K562 (cell line): ENCODE results near the gene FAM168B. TPM values are rescaled to one million over a fixed set of nuclear protein-coding genes. Genes with fewer than 3 reads are reported as not detected.

Source experiments
- ATAC-seq: fragments of 200-7000 bp; cut with Tn5 transposase; 3 replicates; pipeline ENCODE4 v1.9.1; 2020; ENCODE audit warnings: moderate library complexity
- BruUV-seq: library from RNA; stranded (reverse); fragments of 400-500 nt; replicated peaks from 2 replicates; lab custom pipeline; 2021; lab: Mats Ljungman, UMichigan
- CTCF ChIA-PET: fragments of 300-600 bp; formaldehyde crosslinking; extraction: SDS; loops from one replicate; lab custom pipeline; 2021; ENCODE audit warnings: low intra/inter-chr PET ratio; lab: Yijun Ruan, JAX
- POLR2A ChIA-PET: fragments of 300-600, 350-650 bp; sonication (Branson Sonifier 250); formaldehyde crosslinking; extraction: SDS; loops from one replicate; lab custom pipeline; 2021; ENCODE audit warnings: antibody characterized with exemption, inconsistent platforms; lab: Yijun Ruan, JAX
- DNase-seq, 4 experiments: peaks; one replicate each; pipeline versions ENCODE4 v3.0.0 to v3.0.0-alpha.2; 2011 to 2018; ENCODE audit warnings: low spot score in 3 of 4, mixed read lengths in 3 of 4; ENCODE audit errors: extremely low read depth in 1 of 4
- FAIRE-seq: peaks from 2 replicates; lab custom pipeline; 2011; peaks lifted over from hg19 to GRCh38; lab: Jason Lieb, UNC
- H2AFZ ChIP-seq: 2 replicates; pipeline ENCODE4 v1.6.0; 2011; ENCODE audit warnings: low read depth, low read length, control low read depth, inconsistent platforms
- H3K27ac ChIP-seq: fragments of 200-600 bp; 3 replicates; pipeline ENCODE4 v1.8.0; 2011; ENCODE audit warnings: low read depth, mild to moderate bottlenecking, control low read depth, inconsistent platforms, low read length, moderate library complexity, mixed read lengths; ENCODE audit errors: extremely low read depth
- H3K27me3 ChIP-seq, 2 experiments: fragments of 300-600 bp in 1 of 2; 2 replicates in 1 of 2; 3 replicates in 1 of 2; pipeline versions ENCODE4 v1.6.0 to v1.8.0; 2011; ENCODE audit warnings: inconsistent platforms in 2 of 2, low read length in 2 of 2, mild to moderate bottlenecking in 1 of 2, mixed read lengths in 1 of 2, moderate library complexity in 1 of 2; ENCODE audit not compliant: control insufficient read depth in 2 of 2, insufficient read depth in 2 of 2
- H3K36me3 ChIP-seq: fragments of 300-600 bp; 3 replicates; pipeline ENCODE4 v1.8.0; 2011; ENCODE audit warnings: mild to moderate bottlenecking, low read length, inconsistent platforms; ENCODE audit not compliant: control insufficient read depth, insufficient read depth
- H3K4me1 ChIP-seq, 2 experiments: fragments of 200-600 bp in 1 of 2; replicated peaks in 1 of 2; 2 replicates in 1 of 2; 3 replicates in 1 of 2; pipeline versions ENCODE4 v1.5.1 to v1.8.0; 2011; ENCODE audit warnings: inconsistent platforms in 2 of 2, low read length in 2 of 2, mild to moderate bottlenecking in 1 of 2, mixed read lengths in 1 of 2, moderate library complexity in 1 of 2; ENCODE audit not compliant: control insufficient read depth in 2 of 2, insufficient read depth in 2 of 2
- H3K4me2 ChIP-seq: 2 replicates; pipeline ENCODE4 v1.6.1; 2011; ENCODE audit warnings: low read length, control low read depth, inconsistent platforms, mixed read lengths; ENCODE audit not compliant: insufficient read depth
- H3K4me3 ChIP-seq: fragments of 200-600 bp; sonication (generic), shearing (Covaris generic); 2 replicates; pipeline ENCODE4 v1.5.1; 2016; ENCODE audit warnings: control low read depth, inconsistent platforms
- H3K79me2 ChIP-seq: fragments of 200-600 bp; 3 replicates; pipeline ENCODE4 v1.8.0; 2011; ENCODE audit warnings: low read length, inconsistent platforms; ENCODE audit not compliant: control insufficient read depth, insufficient read depth
- H3K9ac ChIP-seq, 2 experiments: 2 replicates each; pipeline versions ENCODE4 v1.6.0 to v1.6.1; 2011; ENCODE audit warnings: low read depth in 2 of 2, low read length in 2 of 2, control low read depth in 1 of 2, inconsistent platforms in 1 of 2, mild to moderate bottlenecking in 1 of 2, mixed read lengths in 1 of 2; ENCODE audit not compliant: insufficient read depth in 1 of 2
- H3K9me1 ChIP-seq: one replicate; pipeline ENCODE4 v1.6.0; 2011; ENCODE audit warnings: inconsistent platforms, mild to moderate bottlenecking, low read length, moderate library complexity; ENCODE audit not compliant: control insufficient read depth, insufficient read depth
- H3K9me3 ChIP-seq: replicated peaks from 2 replicates; pipeline ENCODE4 v1.5.1; 2011; ENCODE audit warnings: low read depth, low read length, inconsistent platforms; ENCODE audit not compliant: control insufficient read depth, insufficient read depth
- H4K20me1 ChIP-seq: replicated peaks from 2 replicates; pipeline ENCODE4 v1.6.1; 2011; ENCODE audit warnings: low read length, inconsistent platforms, mixed read lengths; ENCODE audit not compliant: control insufficient read depth, insufficient read depth
- CBFA2T3 ChIP-seq: fragments of 450-650 bp; IDR thresholded peaks from 2 replicates; pipeline ENCODE4 v1.6.1; 2017
- ELF4 ChIP-seq: fragments of 450-650 bp; formaldehyde crosslinking; IDR thresholded peaks from 2 replicates; pipeline ENCODE4 v1.4.0; 2022; ENCODE audit warnings: missing genetic modification characterization
- ETV1 ChIP-seq: fragments of 450-650 bp; conservative IDR thresholded peaks from 2 replicates; pipeline ENCODE4 v1.6.1; 2016; ENCODE audit warnings: missing genetic modification characterization, control low read depth, low read depth, missing compliant biosample characterization
- EWSR1 ChIP-seq: fragments of 450-650 bp; IDR thresholded peaks from 2 replicates; pipeline ENCODE4 v1.6.1; 2018; ENCODE audit warnings: borderline replicate concordance, mild to moderate bottlenecking, low read depth, moderate library complexity; ENCODE audit not compliant: partially characterized antibody
- RAD21 ChIP-seq, 2 experiments: fragments of 250-450 bp in 1 of 2; fragments of 450-650 bp in 1 of 2; sonication (Bioruptor Pico) in 1 of 2; formaldehyde crosslinking in 1 of 2; IDR thresholded peaks in 1 of 2; conservative IDR thresholded peaks in 1 of 2; 2 replicates each; pipeline versions ENCODE4 v1.4.0 to v1.8.0; 2020 to 2022; ENCODE audit warnings: mild to moderate bottlenecking in 2 of 2, moderate library complexity in 1 of 2
- TCF3 ChIP-seq: sonication (generic); formaldehyde crosslinking; IDR thresholded peaks from 2 replicates; pipeline ENCODE4 v1.4.0; 2020; ENCODE audit warnings: mild to moderate bottlenecking, missing genetic modification reagents
- ZC3H8 ChIP-seq: fragments of 450-650 bp; IDR thresholded peaks from 2 replicates; pipeline ENCODE4 v1.6.1; 2017
- ZMIZ1 ChIP-seq, 2 experiments: fragments of 150-350 bp in 1 of 2; IDR thresholded peaks; 2 replicates each; pipeline ENCODE4 v1.6.1; 2012 to 2016; ENCODE audit warnings: low read depth in 2 of 2, low read length in 2 of 2, mild to moderate bottlenecking in 1 of 2, moderate library complexity in 1 of 2
- ZNF766 ChIP-seq: fragments of 200-800 bp; sonication (Bioruptor generic); conservative IDR thresholded peaks from 2 replicates; pipeline ENCODE4 v1.6.1; 2016; ENCODE audit warnings: missing genetic modification characterization, missing compliant biosample characterization
- WGBS: fragments of 100-300 bp; shearing (Covaris generic); methylation state at CpG from one replicate; pipeline ENCODE4 v1.1.6; 2016; ENCODE audit warnings: low coverage, mixed read lengths; ENCODE audit not compliant: insufficient coverage; ENCODE audit errors: missing lambda C conversion rate; 5-methylcytosine and 5-hydroxymethylcytosine counted together
- in situ Hi-C: fragments of 300-500 bp; cut with MboI; formaldehyde crosslinking; loops from 4 replicates; pipeline ENCODE4 v1.15.0; 2018; ENCODE audit warnings: inconsistent platforms, mixed read lengths
- intact Hi-C: fragments of 100-400 bp; cut with micrococcal nuclease; formaldehyde crosslinking; loops from 2 replicates; pipeline ENCODE4 v1.14.2; 2022
- polyA plus RNA-seq, 8 experiments: library from polyadenylated mRNA; depleted of rRNA in 4 of 8; stranded (reverse) in 5 of 8; unstranded in 3 of 8; fragments of >200 nt; fragmentation: Nextera tagmentation in 2 of 8; fragmentation: Illumina TruSeq in 1 of 8; extraction: Ambion mirVana in 2 of 8; extraction: Trizol in 1 of 8; gene quantifications; 2 replicates each; pipeline versions ENCODE4 v1.2.1 to v1.2.3, GENCODE V29; 2011 to 2014; ENCODE audit warnings: inconsistent platforms in 1 of 8, missing spikeins in 1 of 8
- total RNA-seq, 7 experiments: library from RNA; depleted of rRNA in 6 of 7; stranded (reverse); fragments of >200 nt in 6 of 7; fragmentation: Illumina TruSeq in 2 of 7; extraction: Trizol in 2 of 7; gene quantifications; 2 replicates each; pipeline versions ENCODE4 v1.2.1 to v1.2.3, GENCODE V29; 2011 to 2021; ENCODE audit warnings: low replicate concordance in 1 of 7

The FAM168B gene
- total and polyA plus RNA-seq, 9 of the 15 experiments (the other 6 are each of a cell fraction or from before 2014, with no cell fraction given) = 3.3 to 76.0 (median 46.1) TPM

GRCh38 chr2:131037398-131038257, 55.6 kb downstream of the FAM168B start:
- H3K9me3 ChIP-seq = no peaks in the 10 kb centered on the region
- DNase-seq = peak in 3 of 4 experiments; percentile 37 to 52 (median 39)
- no TSS peak for BruUV-seq
- peaks cover 8% of the 10 kb centered on the region; the same call in 1 of the 2 replicates for H4K20me1 ChIP-seq
- peak overlapping the region in 1 of 2 experiments; percentile 61; a peak in 2 of 4 replicates for H3K9ac ChIP-seq
- 3% methylated on average over 6 of the region's 6 CpGs for WGBS
- H3K9me1 ChIP-seq = no peaks in the 10 kb centered on the region
- intact Hi-C loops = loop anchor here (10.0 kb wide), 1 partner anchor 1443 kb away; no protein-coding TSS in a partner anchor
- H3K36me3 ChIP-seq = no peaks in the 10 kb centered on the region
- H3K27ac ChIP-seq = no peak overlapping the region
- H2AFZ ChIP-seq = no peak overlapping the region
- CTCF ChIA-PET = no interaction called here
- POLR2A ChIA-PET = interaction anchor here (0.7 to 1.5 kb wide), 2 partner anchors 14 to 474 kb away, joined by 3 read pairs; no protein-coding TSS in a partner anchor
- peak; percentile 71 for FAIRE-seq
- H3K4me3 ChIP-seq = no peak overlapping the region
- H3K4me2 ChIP-seq = no peak overlapping the region
- H3K4me1 ChIP-seq = peaks cover 2 to 14% of the 10 kb centered on the region in 2 experiments; a peak in 4 of 5 replicates
- H3K79me2 ChIP-seq = no peaks in the 10 kb centered on the region
- in situ Hi-C loops = no loop called here
- peak; percentile 73 for ATAC-seq
- H3K27me3 ChIP-seq = peaks cover 3 to 33% of the 10 kb centered on the region in 2 experiments; a peak in 4 of 5 replicates
- TF ChIP-seq EWSR1 = no peak
- no peak for TF ChIP-seq ZC3H8
- peak; percentile 54 for TF ChIP-seq TCF3 (CRISPR knock-in tag)
- TF ChIP-seq ETV1 = no peak
- no peak for TF ChIP-seq ZNF766 (CRISPR knock-in tag)
- no peak for TF ChIP-seq ELF4
- no peak for TF ChIP-seq ZMIZ1 (IDR thresholded peaks at IDR 0.05; ENCODE audit: low read depth in 2 of 2, low read length in 2 of 2)
- peak; percentile 36; the same call in 1 of the 2 replicates for TF ChIP-seq CBFA2T3
- no peak for TF ChIP-seq RAD21 (CRISPR knock-in tag; conservative IDR thresholded peaks at IDR 0.05 in 1 of 2, IDR thresholded peaks at IDR 0.05 in 1 of 2)
